GM18505 (cell line): ENCODE results near the gene IL32.
"Not testable (repeated sequence)": the region's sequence is repeated elsewhere in the genome, so short reads cannot be mapped to it uniquely, and the experiment has no call there.

Experiments used
- ATAC-seq: cut with Tn5 transposase; IDR thresholded peaks from one replicate; pipeline ENCODE4 v1.9.1; 2021; ENCODE audit not compliant: unreplicated experiment
- POLR2A ChIP-seq: IDR thresholded peaks from 4 replicates; pipeline ENCODE4 v1.6.1; 2011; ENCODE audit warnings: borderline replicate concordance; ENCODE audit not compliant: insufficient read depth, insufficient read length; ENCODE audit errors: extremely low read depth

The IL32 gene

DNA sequence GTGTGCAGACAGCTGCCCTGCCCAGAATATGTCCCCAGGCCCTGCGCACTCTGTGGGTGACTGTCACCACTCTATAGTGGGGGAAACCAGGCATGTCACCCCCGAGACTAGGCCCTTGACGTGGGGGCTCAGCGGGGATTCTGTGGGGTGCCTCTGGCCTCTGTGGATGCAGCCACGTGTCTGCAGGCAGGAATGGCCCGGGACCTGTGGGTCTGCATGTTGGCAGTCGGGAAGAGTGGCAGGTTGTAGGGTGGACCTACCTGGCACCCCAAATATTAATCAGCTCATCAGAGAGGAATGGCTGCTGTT lies 954 bp downstream of the IL32 start:
- ATAC-seq = no peak

DNA sequence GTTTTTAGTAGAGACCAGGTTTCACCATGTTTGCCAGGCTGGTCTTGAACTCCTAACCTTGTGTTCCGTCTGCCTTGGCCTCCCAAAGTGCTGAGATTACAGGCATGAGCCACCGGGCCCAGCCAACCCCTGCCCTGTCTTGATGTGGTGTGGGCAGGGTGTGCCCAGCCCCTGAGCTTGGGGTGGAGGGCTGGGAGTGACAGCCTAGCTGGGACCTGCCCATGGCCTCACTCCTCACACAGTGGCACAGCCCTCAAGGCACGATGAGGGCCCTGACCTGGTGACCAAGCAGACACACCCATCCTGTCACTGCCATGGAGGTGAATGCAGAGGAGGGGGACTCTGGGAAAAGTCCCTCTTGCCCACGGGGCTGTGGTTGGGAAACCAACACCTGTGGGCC lies 3.0 kb downstream of the IL32 start:
- no peak for TF ChIP-seq POLR2A
- no peak for ATAC-seq

More for the DNA sequence above, 954 bp downstream of the IL32 start:
- no peak for TF ChIP-seq POLR2A

DNA sequence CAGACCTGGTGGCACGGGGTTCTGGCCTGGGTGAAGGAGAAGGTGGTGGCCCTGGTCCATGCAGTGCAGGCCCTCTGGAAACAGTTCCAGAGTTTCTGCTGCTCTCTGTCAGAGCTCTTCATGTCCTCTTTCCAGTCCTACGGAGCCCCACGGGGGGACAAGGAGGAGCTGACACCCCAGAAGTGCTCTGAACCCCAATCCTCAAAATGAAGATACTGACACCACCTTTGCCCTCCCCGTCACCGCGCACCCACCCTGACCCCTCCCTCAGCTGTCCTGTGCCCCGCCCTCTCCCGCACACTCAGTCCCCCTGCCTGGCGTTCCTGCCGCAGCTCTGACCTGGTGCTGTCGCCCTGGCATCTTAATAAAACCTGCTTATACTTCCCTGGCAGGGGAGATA lies 3.7 kb downstream of the IL32 start:
- ATAC-seq = not testable (repeated sequence)

DNA sequence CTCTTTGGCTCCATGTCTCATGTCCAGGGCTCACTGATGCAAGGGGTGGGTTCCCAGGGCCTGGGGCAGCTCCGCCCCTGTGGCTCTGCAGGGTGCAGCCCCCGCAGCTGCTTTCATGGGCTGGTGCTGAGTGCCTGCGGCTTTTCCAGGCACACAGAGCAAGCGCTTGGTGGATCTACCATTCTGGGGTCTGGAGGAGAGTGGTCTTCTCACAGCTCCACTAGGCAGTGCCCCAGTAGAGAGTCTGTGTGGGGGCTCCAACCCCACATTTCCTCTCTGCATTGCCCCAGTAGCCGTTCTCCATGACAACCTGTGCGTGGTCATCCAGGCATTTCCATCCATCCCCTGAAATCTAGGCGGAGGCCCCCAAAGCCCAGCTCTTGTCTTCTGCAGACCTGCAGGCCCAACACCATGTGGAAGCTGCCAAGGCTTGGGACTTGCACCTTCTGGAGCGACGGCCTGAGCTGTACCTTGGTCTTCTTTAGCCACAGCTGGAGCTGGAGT lies 5.2 kb downstream of the IL32 start:
- no peak for ATAC-seq
- no peak for TF ChIP-seq POLR2A

DNA sequence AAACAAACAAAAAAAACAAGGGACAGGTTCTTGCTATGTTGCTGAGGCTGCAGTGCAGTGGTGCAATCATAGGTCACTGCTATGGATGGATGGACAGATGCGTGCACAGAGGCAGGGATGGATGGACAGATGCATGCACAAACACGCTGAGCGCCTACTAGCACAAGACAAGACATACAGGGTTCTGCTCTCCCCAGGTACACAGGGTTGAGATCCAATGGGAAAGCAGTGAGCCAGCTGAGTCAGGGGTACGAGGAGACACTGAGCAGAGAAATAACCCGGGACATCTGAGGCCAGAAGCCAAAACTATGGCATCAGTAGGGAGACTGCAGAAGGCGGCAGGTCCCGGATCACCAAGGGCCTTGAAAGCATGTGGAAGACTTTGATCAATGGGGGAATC lies 6.2 kb downstream of the IL32 start:
- no peak for ATAC-seq
- TF ChIP-seq POLR2A = no peak

DNA sequence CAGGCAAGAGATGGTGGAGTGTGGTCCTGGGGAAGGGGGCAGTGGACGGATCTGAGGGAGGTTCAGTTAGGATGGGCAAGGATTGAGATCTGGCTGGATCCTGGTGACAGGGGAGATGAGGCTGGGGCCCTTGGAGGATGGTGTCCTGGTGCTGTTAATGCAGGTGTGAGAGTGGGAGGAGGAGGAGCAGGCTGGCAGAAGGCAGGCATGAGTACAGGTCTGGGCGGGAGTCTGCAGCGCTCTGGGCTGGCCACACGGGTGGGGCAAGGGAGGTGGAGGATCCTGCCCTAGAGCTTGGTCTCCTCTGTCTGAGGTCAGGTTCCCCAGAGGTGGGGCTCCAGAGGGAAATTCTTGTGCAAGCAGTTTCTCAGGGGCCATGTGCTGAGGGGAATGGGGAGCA lies 6.7 kb downstream of the IL32 start:
- not testable (repeated sequence) for ATAC-seq

DNA sequence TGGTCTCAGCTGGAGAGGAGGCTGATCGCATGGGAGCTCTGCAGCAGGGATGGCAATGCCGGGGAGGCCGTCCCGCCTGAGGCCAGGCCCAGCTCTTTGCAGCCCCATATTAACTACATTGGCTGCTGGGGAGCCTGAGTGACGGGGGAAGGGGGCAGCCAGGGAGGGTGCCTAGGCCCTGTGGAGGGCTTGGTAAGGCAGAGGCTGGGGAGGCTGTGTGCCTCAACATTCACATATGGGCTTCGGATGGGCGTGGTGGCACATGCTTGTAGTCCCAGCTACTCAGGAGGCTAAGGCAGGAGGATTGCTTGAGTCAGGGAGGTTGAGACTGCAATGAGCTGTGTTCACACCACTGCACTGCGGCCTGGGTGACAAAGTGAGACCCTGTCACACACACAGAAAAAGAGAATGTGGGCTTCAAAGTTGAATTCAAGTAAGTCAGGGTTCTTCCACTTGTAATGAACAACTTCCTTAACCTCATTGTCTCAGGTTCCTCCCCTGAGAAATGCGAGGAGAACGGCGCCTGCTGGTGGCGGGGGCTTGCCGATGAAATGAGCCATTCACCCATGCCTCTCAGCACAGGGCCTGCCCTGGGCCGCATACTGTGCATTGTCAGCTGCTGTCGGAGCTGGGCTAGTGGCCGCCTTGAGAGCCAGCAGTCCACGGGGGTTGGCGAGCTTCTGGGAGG lies 7.3 kb downstream of the IL32 start:
- ATAC-seq = not testable (repeated sequence)

DNA sequence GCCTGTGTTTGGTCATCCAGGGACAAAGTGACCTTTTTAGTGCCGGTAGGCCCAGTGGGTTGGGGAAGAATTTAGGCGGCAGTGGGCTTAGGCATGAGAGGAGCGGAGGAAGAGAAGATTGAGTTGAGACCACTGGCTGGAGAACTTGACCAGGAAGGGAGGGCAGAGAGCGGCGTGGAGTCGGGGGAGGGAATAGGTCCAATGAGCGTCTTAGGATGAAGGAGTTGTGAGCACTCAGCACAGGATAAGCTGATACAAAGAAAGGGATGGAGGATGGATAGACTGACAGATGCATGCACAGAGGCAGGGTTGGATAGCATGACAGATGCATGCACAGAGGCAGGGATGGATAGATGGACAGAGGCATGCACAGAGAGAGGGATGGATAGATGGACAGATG lies 8.0 kb downstream of the IL32 start:
- no peak for TF ChIP-seq POLR2A
- no peak for ATAC-seq

DNA sequence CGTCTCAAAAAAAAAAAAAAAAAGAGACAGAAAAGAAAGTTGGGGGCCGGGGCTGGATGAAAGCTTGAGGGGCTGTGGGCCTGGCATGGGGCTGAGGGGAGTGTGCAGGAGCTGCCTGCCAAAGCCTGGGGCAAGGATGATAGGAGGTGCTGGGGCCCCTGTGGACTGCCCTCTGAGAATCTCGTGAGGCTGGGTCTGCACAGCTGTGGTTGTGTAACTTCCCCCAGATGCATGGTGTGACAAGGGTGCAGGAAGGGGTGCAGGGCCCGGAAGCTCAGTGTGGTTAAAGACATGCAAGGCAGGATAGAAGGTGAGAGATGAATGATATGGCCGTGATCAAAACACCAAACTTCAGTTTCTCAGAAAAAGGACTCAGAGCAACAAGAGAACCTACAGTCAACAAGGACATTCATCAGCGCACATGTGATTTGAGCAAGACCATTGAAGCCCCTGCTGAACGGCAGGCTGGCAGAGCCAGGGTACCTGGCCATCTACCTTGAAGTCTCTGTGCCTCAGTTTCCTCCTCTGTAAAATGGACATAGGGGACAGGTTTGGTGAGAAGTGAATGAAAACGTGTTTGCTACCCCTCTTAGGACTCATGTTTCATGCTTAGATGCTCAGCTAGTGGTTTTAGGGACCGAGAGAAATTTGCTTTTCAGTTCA lies 9.6 kb downstream of the IL32 start:
- ATAC-seq = peak; percentile 75
- TF ChIP-seq POLR2A = no peak

DNA sequence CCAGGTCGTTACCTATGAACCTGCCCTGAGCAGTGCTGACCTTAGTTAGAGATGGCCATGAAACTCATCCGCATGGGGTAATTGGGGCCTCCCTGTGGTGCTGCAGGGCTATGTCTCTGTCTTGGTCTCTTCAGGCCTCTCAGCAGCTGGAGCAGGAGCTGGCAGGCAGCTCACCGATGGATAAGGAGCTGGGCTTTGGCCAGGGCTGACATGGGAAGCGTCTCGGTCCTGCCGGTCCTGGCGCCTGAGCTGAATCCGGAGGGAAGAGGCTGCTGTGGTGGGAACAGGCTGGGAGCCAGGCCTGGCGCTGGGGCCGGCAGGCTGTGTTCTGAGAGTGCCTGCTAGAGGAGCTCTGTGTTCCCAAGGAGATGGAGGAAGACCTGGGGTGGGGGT lies 10.1 kb downstream of the IL32 start:
- no peak for ATAC-seq
- peak; percentile 26 for TF ChIP-seq POLR2A

DNA sequence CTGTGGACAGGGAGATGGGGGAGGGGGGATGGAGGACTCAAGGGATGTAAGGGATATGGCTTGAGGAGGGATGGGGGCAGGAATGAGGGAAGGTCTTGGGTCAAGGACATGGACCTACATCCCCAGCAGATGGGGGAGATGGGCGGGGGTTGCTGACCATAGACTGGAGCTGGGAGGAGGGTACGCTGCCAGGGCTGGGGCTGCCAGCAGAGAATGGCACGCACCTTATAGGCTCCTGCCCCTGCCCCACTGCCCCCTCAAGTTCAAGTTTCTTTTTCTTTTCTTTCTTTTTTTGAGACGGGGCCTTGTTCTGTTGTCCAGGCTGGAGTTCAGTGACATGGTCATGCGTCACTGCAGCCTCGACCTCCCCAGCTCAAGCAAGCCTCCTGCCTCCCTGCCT lies 10.5 kb downstream of the IL32 start:
- not testable (repeated sequence) for ATAC-seq

DNA sequence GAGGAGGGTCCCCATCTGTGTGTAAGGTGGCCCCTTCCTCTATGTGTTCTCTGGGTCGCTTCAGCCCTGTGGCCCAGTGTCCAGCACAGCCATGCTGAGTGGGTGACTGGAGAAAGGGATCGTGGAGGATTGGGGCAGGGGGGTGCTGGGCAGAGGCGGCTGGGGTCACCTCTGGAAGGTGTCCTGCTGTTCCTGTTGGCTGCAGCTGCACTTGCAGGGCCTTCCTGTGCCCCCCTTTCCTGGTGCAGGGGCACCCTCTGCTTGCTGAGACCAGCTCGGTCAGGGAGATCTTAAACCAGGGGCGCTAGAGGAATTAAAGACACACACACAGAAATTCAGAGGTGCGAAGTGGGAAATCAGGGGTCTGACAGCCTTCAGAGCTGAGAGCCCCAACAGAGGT lies 11.1 kb downstream of the IL32 start:
- TF ChIP-seq POLR2A = no peak
- no peak for ATAC-seq

DNA sequence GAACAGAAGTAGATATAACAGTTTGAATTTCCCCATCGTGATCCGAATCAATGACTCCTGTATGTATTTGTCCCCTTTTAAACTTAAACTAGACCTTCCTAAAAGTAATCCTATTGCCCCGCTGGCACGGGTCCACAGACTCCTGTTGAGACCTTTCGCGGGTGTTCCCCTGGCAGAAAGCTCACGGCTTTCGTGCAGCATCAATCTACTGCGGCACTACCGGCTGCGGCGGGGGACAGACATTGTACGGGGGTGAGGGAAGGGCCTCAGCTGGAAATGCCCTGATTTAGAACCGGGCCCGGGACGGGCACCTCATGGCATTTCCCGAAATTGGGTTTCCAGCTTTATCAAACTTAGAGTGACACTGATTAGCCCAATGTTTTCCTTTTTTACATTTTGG lies 14.6 kb downstream of the IL32 start:
- ATAC-seq = no peak
- no peak for TF ChIP-seq POLR2A

DNA sequence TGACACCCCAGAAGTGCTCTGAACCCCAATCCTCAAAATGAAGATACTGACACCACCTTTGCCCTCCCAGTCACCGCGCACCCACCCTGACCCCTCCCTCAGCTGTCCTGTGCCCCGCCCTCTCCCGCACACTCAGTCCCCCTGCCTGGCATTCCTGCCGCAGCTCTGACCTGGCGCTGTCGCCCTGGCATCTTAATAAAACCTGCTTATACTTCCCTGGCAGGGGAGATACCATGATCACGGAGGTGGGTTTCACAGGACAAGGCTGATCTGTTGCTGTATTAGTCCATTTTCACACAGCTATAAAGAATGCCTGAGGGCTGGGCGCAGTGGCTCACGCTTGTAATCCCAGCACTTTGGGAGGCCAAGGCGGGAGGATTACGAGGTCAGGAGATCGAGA lies 16.5 kb downstream of the IL32 start:
- not testable (repeated sequence) for ATAC-seq

DNA sequence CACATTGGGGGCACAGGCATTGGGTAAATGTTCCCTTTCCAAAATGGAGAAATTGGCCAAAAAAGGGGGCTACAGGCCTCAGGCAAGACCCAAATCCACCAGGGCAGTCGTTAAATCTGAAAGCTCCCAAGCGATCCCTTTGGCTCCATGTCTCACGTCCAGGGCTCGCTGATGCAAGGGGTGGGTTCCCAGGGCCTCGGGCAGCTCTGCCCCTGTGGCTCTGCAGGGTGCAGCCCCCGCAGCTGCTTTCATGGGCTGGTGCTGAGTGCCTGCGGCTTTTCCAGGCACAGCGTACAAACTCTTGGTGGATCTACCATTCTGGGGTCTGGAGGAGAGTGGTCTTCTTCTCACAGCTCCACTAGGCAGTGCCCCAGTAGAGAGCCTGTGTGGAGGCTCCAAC lies 18.0 kb downstream of the IL32 start:
- not testable (repeated sequence) for ATAC-seq
